ENCODE results near the gene NRP2.

Gene NRP2

DNA sequence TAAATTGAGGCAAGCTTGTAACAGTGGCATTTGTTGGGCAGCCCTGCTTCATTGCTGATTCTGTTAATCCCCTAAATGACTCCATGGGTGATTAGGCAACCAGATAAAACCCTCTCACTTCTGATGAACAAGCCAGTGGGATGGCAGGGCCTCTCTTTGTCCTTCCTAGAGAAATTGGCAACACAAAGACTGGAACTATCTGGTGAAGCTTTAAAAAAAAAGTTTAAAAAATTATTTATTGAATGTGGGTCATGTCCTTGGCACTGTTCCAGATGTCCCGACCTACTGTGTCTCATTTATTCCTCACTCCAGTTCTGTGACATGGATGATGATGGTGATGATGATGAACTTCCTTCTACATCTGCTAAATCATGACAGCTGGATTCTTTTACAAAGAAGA lies 30.8 kb downstream of the NRP2 start:
- no peak for DNase-seq

GRCh38 chr2:205714058-205714776 lies 31.9 kb downstream of the NRP2 start:
- no peak for DNase-seq

GRCh38 chr2:205714789-205715720 lies 32.8 kb downstream of the NRP2 start:
- DNase-seq, result no peak

- no peak for DNase-seq
Measured at GRCh38 chr2:205715831-205716525, 33.7 kb downstream of the NRP2 start.

- no peak for DNase-seq
Measured at GRCh38 chr2:205717175-205717846, 35.0 kb downstream of the NRP2 start.

- DNase-seq, result no peak
Measured at GRCh38 chr2:205717999-205718398, 35.7 kb downstream of the NRP2 start.

GRCh38 chr2:205719847-205720246 lies 37.5 kb downstream of the NRP2 start:
- DNase-seq, result no peak

DNA sequence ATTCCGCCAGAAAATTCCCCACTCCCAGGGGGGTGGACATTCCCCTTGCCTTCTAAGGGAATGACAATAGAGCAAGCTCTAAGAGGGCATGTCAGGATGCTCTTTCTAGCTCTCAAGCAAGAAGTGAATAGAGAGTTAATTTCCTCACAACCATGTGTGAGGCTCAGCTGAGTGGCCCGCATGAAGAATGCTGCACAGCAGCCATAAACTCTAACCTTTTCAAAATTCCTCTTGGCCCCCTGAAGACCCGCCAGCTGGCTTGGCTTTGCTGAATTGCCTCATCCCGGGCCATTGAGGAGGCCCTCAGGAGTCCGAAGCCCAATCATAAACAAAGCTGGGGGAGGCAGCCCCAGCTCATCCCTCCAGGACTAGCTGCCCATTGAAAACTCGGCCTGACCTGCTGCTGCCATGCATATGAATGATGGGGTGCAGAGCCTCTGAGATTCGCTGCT lies 38.2 kb downstream of the NRP2 start:
- no peak for DNase-seq

- no peak for DNase-seq
Measured at GRCh38 chr2:205721057-205721449, 38.8 kb downstream of the NRP2 start.

- no peak for DNase-seq
Measured at GRCh38 chr2:205722283-205722918, 40.1 kb downstream of the NRP2 start.

- DNase-seq, result no peak
Measured at GRCh38 chr2:205723179-205723578, 40.9 kb downstream of the NRP2 start.

DNA sequence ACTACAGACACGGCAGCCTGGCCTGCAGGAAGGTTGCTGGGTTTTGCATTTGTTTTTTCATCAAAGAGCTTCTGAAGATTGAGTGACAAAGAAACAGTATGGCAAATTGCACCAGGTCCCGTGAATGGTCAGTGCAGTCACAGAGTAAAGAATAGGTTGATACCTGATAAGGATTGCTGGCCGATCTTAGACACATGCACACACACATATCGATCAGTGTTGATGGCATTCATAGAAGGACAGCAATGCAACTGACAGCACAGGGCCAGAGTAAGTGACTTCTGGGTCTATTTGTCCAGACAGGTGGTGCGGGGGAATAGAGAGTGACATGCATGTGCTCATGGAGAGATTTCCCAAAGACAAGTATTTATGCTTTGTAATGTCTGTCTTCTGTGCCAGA lies 42.8 kb downstream of the NRP2 start:
- no peak for DNase-seq

GRCh38 chr2:205726506-205726905 lies 44.2 kb downstream of the NRP2 start:
- no peak for DNase-seq

GRCh38 chr2:205727174-205727573 lies 44.9 kb downstream of the NRP2 start:
- DNase-seq, result no peak

DNA sequence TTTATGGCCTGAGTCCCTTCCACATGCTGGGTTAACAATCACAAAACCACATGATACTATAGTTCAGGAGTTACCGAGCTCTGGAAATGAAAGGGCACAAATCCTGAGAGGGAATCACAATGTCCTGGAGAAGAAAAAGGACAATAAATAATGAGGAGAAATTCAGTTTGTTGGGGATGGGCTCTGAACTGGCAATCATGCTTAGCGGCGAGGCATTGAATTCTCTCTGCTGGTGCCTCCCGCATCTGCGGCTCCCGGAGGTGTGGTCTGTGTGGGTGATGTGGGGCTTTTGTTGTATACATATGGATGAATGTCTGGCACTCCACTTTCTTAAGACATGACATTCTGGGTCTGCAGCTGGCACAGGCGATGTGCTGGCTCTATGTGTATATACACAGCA lies 46.1 kb downstream of the NRP2 start:
- DNase-seq, result no peak

GRCh38 chr2:205730191-205730590 lies 47.9 kb downstream of the NRP2 start:
- DNase-seq, result no peak

DNA sequence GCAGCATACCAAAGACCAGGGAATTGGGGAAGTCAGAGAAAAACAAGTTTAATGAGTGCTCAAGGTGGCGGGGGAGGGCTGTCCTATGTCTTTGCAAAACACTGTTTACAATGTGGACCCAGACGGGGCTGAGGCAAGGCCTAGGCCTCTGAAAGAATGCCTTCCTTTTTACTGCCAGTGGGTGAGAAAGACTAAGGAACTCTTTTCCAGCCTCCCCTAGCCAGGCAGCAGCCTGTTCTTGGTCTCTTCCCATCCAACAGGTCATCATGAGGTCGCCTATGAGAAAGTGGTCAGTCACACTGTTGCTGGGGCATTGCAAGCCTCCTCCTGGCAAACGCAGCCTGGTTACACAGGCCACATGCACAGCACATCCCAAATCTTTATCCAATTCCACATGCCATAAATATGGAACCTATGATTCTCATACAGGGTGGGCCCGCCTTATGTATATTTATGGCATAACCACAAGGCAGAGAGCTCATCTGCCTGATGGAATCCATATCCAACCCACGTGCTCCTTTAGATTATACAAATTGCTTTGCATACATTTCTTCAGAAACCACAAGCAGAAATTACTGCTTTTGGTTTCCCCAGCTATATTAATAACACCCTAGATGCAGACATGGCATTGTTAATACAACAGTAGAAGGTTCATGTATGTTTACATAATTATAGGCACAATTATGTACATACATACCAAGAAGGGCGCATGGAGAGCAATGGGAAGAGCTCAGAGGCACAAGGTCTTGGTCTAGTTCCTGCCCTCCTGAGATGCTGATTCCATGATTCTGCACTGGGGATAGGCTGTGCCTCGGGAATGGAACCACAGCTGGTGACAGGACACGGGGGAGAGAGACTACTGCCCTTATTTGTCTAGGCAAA lies 48.6 kb downstream of the NRP2 start:
- DNase-seq, result peak; percentile 65

GRCh38 chr2:205731583-205731981 lies 49.3 kb downstream of the NRP2 start:
- no peak for DNase-seq

DNA sequence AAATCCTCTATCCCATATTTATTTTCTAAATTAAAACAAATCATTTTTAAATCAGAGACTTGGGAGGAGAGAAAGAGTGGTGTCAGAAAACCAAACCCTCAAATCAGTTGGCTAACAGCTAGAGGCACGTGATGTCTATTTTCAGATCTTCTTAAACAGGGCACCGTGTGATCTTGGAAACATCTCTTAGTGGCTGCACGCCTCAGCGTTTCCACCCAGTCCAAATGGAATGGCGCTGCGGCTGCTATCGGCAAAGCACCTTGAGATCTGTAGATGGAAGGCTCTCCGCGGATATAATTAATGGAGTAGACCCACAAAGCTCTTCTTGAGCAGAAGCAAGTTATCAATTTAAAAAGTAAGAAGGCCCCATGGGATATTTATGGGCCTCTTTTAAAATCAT lies 50.0 kb downstream of the NRP2 start:
- DNase-seq, result no peak

DNA sequence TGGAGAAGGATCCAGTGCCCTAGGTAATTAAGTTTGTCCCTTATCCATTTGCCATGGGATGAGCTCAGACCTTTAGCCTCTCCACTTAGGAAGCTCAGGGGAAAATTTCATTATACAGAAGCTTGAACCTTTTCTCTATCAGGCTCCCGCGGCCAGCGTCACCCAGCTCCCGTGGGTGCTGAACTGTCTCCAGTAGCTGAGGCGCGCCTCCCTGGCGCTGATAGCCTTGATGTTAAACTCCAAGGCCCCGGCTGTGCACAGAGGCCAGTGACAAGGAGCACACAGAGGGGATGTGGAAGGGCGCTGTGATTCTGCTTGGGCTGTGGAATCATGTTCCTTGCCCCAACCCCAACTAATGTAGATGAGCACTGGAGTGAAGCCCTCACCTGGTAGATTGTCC lies 50.8 kb downstream of the NRP2 start:
- no peak for DNase-seq

GRCh38 chr2:205733648-205734047 lies 51.3 kb downstream of the NRP2 start:
- no peak for DNase-seq

Data from left hindlimb (tissue), 1 donor.